Stimulated activated CD4-positive, alpha-beta T cell treated with anti-CD3 and anti-CD28 coated beads, Interleukin-2, amount 100 ng/mL, for 48 hours (primary cell): ENCODE data around the gene GALNT15.
A peak's percentile ranks its signal among the peaks of the same experiment; 100 is the strongest.

ENCODE experiments used
- DNase-seq, 2 donors: peaks; one replicate each; pipeline ENCODE4 v3.0.0-alpha.2; 2020

GALNT15 gene

GRCh38 chr3:16255726-16256125, 81.2 kb downstream of the GALNT15 start:
- no peak for DNase-seq

DNA sequence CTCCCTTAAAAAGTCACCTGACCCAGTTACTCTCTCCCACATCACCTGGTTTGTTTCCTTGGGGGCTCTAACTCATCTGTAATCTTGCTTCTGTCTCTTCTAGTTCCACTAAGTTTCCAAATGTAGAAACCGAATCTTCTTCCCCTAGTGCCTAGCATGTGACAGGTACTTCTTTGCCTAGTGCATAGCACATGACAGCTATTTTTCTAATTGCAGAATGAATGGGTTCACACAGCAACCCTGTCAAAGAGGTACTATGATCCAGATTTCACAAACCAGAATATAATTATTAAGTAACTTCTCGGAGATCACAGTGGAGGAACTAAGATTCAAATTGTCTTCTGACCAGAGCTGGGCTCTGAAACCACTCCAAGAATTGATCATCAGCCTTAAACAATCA, 82.8 kb downstream of the GALNT15 start:
- no peak for DNase-seq

- no peak for DNase-seq
Measured at GRCh38 chr3:16258177-16258576, 83.7 kb downstream of the GALNT15 start.

DNA sequence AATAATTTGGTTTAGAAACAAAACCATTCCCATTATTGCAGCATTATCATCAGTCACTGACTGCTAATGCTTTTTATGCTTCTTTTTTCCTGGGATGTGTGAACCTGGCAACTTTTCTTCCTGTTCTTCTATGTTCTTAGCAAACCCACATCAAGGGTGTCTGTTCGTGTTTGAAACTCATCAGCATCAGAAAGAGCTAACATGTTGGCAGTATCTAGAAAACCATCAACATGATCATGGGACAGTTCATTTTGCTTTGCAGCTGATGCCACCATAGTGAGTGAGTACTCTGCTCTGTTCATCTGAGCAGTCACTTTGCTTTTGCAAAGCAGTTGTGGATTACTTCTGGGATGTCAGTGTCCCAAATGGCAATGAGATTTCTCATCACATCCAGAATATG, 84.4 kb downstream of the GALNT15 start:
- no peak for DNase-seq

DNA sequence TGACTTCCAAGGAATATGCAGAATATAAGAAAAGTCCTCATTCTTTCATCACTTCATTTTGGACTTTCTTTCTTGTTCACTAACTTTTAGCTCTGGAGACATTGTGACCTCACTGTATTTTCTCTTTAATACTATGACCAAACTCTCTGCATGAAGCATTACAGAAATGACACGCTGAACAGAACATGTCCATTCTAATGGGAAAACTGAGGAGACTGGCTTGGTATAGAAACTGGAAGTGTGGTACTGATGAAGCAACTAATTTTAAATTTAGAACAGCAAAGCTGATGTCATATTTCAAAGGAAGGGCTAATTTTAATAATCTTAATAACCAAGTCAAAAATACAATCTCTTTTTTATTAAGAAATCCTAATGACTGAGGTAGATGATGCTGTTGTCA, 85.6 kb downstream of the GALNT15 start:
- DNase-seq, result no peak

DNA sequence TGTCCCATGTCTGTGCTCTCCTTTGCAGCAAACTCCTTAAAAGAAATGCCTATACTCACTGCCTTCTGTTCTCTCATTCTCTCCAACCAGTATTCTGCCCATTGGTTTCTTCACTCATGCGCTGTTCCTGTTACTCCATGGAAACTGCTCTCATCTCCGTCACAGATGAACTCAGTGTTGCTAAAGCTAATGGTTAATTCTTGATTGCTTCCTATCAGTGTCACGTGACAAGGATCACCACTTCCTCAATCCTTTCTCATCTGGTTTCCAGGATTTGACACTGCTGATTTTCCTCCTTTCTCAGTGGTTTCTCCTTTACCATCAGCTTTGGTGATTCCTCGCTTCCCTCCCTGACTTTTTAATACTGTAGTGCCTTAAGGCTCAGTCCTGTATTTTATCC, 87.7 kb downstream of the GALNT15 start:
- no peak for DNase-seq

DNA sequence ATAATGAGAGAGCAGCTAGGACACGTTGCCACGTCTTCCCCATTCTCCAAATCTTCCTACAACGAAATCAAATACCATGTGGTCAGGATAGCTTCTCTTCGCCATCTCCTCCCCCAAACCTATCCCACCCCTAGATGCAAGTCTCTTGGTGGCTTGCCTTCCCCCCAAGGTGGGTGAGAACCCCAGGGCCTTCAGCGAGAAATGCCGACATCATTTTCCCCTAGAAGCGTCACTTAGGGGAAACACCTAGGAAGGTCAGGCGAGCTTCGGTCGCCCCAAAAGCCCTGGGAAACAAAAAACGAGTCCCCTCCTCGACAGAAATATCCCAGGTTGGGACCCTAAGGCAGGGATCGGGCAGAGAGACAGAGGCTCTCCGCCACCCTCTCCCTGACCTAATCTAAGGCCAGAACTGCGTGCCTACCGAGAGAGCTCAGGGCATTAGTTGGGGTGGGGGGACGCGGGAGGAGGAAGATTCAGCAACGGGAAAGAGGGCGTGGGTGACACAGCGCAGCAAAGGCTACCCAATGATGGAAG, 89.8 kb downstream of the GALNT15 start:
- no peak for DNase-seq

GRCh38 chr3:16264708-16265454, 90.4 kb downstream of the GALNT15 start, which contains the start of the genes DPH3 and OXNAD1:
Gene DPH3, minus strand, starts transcription at chr3:16264943. Its CDS starts 67 bp downstream, at chr3:16264876.
Gene OXNAD1, plus strand, starts transcription at chr3:16265212. Its CDS starts 5,741 bp downstream, at chr3:16270953.
- peak; percentile 98 to 99 for DNase-seq

DNA sequence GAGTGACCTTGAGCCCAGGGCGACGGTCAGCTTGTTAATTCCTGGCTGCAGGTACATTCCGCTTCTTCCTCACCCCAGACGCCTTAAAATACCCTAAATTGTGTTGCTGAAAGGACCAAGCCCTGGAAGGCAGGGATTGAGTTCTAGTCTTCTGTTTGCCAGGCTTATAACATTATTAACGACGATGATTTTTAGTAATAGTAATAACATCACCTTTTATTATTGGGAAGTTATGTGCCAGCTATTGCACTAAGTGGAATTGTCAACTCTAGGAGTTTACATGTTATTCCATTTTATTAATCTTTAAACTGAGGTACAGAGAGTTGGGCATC, 90.9 kb downstream of the GALNT15 start:
- DNase-seq, result no peak

DNA sequence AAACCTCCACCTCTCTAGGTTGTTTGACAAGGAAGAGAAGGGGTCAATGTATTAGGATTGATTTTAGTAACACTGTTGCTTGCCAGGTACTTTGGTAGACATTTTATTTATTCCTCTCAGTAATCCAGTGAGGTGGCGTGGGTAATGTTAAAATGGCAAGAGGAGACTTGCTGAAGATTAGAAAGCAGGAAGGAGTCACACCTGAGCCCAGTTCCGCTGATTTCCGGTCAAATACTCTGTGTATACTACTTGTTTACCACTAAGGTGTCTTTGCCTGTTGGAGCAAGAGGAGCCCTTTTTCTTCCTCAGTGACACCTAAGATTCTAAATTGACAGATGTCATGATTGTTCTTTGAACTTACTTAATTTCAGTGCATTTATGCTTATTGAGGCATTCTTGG, 92.2 kb downstream of the GALNT15 start:
- no peak for DNase-seq

DNA sequence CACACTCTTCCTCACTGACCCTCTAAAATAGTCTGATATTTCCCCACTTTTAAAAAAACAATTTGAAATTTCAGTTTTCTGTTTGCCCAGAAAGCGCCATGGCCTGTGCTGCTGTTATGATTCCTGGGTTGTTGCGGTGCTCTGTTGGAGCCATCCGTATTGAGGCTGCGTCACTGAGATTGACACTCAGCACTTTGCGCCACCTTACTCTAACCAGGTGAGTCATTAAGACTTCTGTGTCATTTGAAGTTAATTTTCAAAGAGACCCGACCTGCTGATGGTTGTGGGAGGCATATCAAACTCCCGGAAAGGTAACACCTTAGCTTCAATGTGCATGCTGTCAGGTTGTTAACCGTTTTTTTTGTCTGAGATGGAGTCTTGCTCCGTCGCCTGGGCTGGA, 96.4 kb downstream of the GALNT15 start:
- DNase-seq, result no peak

GRCh38 chr3:16272588-16272987, 98.1 kb downstream of the GALNT15 start:
- DNase-seq, result no peak

- no peak for DNase-seq
Measured at GRCh38 chr3:16273867-16274266, 99.4 kb downstream of the GALNT15 start.

GRCh38 chr3:16277471-16277870, 103.0 kb downstream of the GALNT15 start:
- DNase-seq, result no peak

- no peak for DNase-seq
Measured at GRCh38 chr3:16279010-16279801, 104.7 kb downstream of the GALNT15 start.

- no peak for DNase-seq
Measured at GRCh38 chr3:16280671-16281070, 106.2 kb downstream of the GALNT15 start.
